Measurements from ENCODE around the gene ACKR3.

The ACKR3 gene

GRCh38 chr2:236550290-236550689, 19.3 kb upstream of the ACKR3 start:
- no peak for DNase-seq (ENCODE audit: low read depth)

DNA sequence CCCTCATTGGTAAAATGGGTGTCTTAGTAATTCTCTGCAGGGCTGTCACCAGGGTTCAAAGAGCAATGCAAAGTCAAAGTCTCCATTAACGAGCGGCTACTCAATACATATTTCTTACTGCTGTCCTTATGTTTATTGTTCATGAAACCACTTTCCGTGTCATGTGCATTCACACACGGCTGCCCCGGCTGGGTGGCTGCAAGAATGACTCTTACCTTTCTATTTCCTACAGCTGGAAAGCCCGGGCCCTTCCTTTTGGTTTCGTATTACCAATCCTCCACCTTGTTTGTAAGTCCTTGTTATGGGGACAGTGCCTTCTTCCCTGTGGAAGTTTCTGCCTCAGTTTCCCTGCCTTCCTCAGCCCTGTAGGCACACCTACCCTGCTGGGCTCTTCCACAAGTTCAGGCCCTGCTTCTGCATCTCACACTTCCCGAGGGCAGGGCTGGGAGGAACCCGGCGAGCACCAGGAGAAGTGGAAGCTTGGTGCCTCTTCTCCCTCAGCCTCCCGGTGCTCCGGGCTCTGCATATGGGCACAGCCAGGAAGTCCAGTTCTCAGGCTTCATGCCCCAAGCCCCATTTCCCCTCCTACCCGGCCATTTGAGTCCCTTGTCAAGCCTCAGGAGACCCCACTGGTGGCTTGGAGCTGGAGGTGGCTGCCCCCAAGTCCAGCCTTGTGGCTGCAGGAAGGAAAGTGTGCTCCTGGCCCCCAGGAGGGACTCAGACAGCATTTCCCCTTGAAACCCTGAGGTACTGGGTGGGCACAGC, 18.7 kb upstream of the ACKR3 start:
- DNase-seq (ENCODE audit: low read depth): no peak

DNA sequence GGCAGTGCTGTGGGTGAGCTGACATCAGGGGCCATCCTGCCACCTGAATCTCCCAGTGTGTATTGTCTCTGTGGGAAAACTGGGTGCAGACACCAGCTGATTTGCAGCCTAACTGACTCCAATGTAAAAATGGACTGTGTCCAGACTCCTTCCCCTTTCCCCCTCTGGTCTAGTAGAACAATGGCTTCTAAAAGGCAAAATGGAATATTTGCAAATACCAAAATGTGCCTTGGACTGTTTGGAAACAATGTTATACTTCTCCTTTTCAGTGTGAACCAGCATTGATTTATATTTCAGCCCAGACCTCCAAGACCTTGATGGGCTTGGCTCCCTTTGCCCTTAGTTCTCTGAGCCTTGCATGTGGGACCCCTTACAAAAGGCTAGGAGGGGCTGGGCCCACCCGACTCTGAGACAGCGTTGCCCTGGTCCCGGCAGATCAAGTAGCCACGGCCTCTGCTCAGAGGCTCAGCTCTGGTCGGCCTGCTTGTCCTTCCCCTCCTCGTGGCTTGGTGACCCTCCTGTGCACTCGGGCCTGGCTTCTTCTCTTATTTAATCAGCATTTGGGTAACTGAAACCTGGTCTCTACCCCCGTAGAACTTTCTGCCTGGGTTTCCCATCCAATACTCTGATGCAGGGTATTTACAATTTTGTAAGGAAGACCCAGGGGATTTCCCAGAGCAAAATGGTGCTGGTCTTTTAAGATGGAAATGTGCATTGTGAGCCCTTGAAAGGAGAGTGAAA, 18.0 kb upstream of the ACKR3 start:
- DNase-seq (ENCODE audit: low read depth): no peak

- DNase-seq (ENCODE audit: low read depth): no peak
Measured at GRCh38 chr2:236552212-236552542, 17.4 kb upstream of the ACKR3 start.

GRCh38 chr2:236552581-236553363, 16.9 kb upstream of the ACKR3 start:
- DNase-seq (ENCODE audit: low read depth): no peak

DNA sequence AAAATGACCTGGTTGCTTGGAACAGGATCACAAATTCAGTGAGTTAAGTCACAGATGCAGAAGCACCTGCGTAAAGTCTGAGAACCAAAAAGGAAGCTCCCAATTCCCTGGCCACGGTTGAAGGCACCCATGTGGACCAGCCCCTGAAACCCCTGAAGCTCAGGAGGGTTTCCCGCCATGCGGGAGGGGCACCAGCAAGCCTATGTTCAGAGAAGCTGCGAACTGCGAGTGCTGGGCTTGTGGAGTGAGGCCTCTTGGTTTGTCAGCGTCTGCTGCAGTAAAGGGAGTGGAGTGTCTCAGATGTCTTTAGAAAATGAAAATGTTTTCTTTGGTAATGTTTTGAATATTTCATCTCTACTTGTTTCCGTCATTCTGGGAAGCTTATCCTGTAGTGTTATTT, 16.1 kb upstream of the ACKR3 start:
- no peak for DNase-seq (ENCODE audit: low read depth)

- DNase-seq (ENCODE audit: low read depth): no peak
Measured at GRCh38 chr2:236554629-236555282, 14.9 kb upstream of the ACKR3 start.

DNA sequence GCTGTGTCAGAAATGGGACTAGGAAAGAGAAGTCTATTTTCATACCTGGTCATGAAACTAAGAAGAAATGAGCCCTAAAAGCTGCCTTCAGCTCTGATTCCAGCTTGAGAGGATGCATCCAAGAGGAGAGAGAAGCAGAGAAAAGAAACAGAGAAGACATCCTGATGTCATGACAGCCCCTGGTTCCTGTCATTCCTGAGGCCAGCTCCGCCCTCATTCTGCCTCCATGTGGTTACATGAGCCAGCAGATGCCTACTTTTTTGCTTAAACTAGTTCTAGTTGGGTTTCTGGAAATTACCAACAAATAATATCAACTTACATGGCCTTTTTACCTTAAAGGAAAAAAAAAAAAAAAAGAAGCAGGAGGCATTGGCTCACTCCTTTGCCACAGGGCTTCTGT, 14.1 kb upstream of the ACKR3 start:
- DNase-seq (ENCODE audit: low read depth): no peak

DNA sequence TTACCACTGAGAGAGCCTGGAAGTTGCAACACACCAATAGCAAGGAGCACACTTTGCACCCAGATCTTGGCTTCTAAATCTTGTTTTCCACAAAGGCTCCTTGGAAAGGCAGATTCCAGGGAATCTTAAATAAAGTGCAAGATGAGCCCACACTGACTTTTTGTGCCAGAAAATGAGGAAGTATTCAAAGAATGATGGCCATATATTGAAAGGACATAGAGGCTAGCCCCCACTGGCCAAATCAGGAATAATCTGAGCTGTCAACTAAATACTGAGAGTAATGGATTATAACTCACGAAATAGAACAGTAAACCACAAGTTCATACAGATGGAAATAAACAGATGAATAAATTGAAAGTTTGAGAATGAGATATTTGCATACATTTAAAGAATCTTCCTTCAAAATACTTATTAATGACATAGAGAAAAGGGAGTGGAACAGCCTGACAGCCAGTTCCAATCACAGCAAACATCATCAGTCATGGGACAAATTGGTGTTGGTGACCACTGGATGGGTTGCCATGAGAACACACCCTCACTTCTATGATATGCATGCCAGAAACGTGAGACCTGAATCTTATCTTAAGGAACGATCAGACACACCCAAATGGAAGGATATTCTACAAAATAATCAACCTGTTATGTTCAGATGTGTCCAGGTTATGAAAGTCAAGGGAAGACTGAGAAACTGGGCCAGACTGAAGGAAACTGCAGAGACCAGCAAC, 12.2 kb upstream of the ACKR3 start:
- no peak for DNase-seq (ENCODE audit: low read depth)

- DNase-seq (ENCODE audit: low read depth): no peak
Measured at GRCh38 chr2:236558036-236558435, 11.6 kb upstream of the ACKR3 start.

DNA sequence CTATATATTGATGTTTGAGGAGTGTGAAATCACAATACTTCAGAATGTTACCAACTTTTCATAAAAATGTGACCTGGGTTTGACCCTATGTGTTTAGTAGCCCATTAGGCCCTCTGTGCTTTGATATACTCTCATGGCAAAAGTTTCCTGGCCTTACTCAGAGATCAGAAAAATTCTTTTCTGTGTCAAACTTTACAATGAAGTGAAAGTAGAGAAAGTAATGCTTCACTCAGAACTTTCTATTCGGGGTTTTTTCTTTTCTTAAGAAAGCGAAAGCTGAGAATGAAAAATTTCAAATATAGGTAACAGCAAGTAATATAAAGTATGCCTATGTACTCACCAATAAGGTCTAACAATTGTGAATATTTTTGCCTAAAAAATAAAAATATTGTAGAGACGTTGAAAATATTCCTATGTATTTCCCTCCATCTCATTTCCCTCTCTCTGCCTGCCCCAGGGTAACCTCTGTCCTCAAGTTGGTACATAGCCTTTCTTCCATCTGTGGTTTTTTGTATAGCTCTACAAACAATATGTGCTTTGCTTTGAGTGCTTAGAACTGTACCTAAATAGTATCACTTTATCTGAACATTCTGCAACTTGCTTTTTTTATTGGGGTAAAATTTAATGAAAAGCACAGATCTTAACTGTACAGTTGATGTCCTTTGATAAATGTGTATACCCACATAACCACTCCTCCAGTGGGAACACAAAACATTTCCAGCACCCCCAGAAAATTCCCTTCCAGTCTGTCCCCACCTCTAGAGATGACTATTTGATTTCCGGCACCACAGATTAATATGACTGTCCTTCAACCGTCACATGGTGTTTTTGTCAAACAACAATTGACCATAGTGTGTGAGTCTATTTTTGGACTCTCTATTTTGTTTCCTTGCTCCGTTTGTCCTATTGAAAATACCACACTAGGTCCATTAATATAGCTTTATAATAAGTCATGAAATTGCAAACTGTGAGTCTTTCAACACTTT, 10.3 kb upstream of the ACKR3 start:
- no peak for DNase-seq (ENCODE audit: low read depth)

- no peak for DNase-seq (ENCODE audit: low read depth)
Measured at GRCh38 chr2:236561874-236562273, 7.8 kb upstream of the ACKR3 start.

GRCh38 chr2:236562434-236562833, 7.2 kb upstream of the ACKR3 start:
- DNase-seq (ENCODE audit: low read depth): no peak

- DNase-seq (ENCODE audit: low read depth): no peak
Measured at GRCh38 chr2:236563953-236564352, 5.7 kb upstream of the ACKR3 start.

- no peak for DNase-seq (ENCODE audit: low read depth)
Measured at GRCh38 chr2:236565212-236565611, 4.4 kb upstream of the ACKR3 start.

- no peak for DNase-seq (ENCODE audit: low read depth)
Measured at GRCh38 chr2:236565879-236566402, 3.7 kb upstream of the ACKR3 start.

- DNase-seq (ENCODE audit: low read depth): no peak
Measured at GRCh38 chr2:236566596-236566995, 3.0 kb upstream of the ACKR3 start.

GRCh38 chr2:236568068-236568921, 1.3 kb upstream of the ACKR3 start:
- DNase-seq (ENCODE audit: low read depth): no peak

DNA sequence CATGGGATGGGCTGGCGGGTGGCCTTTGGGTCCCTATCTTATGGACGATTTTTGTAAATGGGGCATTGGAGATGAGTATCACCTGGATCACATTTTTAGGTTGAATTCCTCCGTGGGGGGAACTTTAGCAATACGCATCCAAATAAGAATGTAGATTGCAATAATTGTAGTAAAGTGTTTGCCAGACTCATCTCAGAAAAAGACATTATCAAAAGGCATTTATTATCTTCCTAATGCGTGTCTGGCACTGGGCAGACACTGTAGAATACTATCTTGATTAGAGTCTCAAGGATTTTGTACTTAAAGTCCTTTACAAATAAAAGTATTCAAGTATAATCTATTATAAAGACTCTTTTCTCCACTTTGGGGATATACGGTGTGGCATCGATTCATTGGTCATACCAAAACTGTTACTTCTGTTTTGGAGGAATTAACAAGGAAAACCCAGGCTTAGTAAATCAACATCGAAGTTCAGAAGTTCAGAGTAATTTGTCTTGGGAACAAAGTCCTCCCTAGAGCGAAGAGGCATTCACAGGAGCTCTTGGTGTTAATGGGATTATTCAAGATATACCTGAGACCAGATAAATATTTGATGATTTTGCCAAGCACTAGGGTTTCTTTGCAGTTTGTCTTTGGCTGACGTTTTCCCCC, 578 bp upstream of the ACKR3 start:
- no peak for DNase-seq (ENCODE audit: low read depth)

Data from fibroblast of gingiva (primary cell).